ENCODE measurements around the gene ATP8A1.

Gene ATP8A1

DNA sequence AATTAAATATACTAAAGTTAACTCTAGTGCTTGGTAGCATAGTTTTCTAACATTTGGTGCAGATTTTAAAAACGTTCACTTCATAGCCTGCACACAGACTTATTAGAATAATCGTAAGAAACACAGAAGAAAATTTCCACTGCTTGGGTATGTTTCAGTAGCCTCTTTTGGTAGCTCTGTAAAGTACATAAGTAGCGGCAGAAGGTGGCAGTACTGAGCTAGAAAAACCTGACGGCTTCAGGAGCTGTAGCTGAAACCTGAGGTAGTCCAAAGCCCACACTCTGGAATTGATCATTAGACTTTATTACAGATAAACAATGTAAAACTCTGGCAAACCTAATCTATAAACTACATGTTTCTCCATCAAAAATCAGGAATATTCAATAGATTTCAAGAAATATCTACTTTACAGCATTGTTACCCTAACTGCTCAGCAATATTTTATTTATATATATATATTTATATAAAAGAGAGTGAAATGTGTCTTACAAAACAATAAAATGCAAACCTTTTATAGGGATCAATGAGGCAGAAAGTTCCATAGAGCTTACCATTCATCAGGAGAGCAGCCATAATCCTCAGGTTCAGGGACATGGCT is 88.2 kb downstream of the ATP8A1 start:
- Histone ChIP-seq H2AFZ (ENCODE audit: low read depth, low read length) (no peak overlapping the region), H3K9me3 (ENCODE audit: low read length) (no peaks in the 10 kb centered on the region), H3K4me1 (ENCODE audit: insufficient read depth, low read length) (no peaks in the 10 kb centered on the region), H3K27me3 (ENCODE audit: insufficient read depth, low read length) (no peaks in the 10 kb centered on the region), H3K4me3 (ENCODE audit: low read length) (no peak overlapping the region), H3K36me3 (ENCODE audit: insufficient read depth, low read length) (no peaks in the 10 kb centered on the region)

DNA sequence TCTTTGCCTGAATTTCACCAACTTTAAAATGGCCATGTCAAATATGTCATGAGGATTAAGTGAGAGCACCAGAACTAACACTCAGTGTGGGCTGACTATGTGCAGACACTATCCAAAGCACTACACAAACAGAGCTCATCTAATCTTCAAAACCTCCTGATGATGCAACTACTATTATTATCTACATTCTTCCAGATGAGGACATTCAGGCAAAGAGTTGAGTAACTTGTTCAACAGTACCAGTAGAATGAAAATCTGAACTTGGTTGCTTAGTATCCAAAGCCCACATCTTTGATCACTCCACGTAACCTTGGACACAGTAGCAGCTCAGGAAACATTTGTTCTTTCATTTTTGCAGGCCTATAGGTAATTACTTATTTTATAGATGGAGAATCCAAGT is 90.1 kb downstream of the ATP8A1 start:
- no peaks in the 10 kb centered on the region for H3K9me3 ChIP-seq (ENCODE audit: low read length)
- no peak overlapping the region for H3K4me3 ChIP-seq (ENCODE audit: low read length)
- H3K27me3 ChIP-seq (ENCODE audit: insufficient read depth, low read length), result no peaks in the 10 kb centered on the region
- no peak overlapping the region for H2AFZ ChIP-seq (ENCODE audit: low read depth, low read length)
- no peaks in the 10 kb centered on the region for H3K4me1 ChIP-seq (ENCODE audit: insufficient read depth, low read length)
- H3K36me3 ChIP-seq (ENCODE audit: insufficient read depth, low read length), result no peaks in the 10 kb centered on the region

DNA sequence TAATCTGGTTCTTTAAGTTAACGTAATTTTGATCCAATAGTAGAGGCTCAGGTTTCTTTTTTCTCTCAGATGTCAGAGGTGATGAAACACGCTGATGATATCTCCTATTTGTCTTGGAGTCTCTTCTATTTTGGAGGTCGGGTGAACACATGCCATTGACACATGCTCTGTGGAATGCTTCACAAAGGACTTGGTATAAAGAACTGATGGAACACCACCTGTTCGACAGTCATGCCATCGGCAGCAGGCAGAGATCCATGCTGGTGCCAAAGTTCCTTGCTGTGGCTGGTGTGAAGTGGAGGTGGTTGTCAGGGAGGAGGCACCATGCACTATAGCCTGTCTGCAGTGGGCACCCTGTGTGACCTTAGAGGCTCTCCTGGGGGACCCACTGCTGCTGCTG is 94.9 kb downstream of the ATP8A1 start:
- no peak overlapping the region for H2AFZ ChIP-seq (ENCODE audit: low read depth, low read length)
- H3K4me1 ChIP-seq (ENCODE audit: insufficient read depth, low read length), result no peaks in the 10 kb centered on the region
- H3K36me3 ChIP-seq (ENCODE audit: insufficient read depth, low read length), result no peaks in the 10 kb centered on the region
- no peaks in the 10 kb centered on the region for H3K27me3 ChIP-seq (ENCODE audit: insufficient read depth, low read length)
- no peaks in the 10 kb centered on the region for H3K9me3 ChIP-seq (ENCODE audit: low read length)
- H3K4me3 ChIP-seq (ENCODE audit: low read length), result no peak overlapping the region

DNA sequence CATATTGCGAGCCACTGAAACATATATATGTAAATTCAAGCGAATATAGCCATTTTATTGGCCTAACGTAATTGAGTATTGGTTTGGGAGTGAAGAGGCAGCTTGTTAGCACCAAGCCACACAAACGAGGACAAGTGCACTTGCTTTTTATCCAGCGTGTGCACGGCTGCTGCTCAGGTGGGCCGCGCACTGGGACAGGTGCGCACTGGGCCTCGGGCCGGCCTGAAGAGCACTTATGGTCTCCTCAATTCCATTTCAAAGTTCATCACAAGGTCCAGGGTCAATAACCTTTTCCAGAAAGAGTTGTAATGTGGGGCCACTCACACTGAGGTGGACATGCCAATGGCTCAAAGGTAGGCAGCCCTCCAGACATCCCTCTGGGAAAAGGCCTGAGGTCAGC is 95.9 kb downstream of the ATP8A1 start:
- no peak overlapping the region for H2AFZ ChIP-seq (ENCODE audit: low read depth, low read length)
- no peaks in the 10 kb centered on the region for H3K4me1 ChIP-seq (ENCODE audit: insufficient read depth, low read length)
- H3K27me3 ChIP-seq (ENCODE audit: insufficient read depth, low read length), result no peaks in the 10 kb centered on the region

DNA sequence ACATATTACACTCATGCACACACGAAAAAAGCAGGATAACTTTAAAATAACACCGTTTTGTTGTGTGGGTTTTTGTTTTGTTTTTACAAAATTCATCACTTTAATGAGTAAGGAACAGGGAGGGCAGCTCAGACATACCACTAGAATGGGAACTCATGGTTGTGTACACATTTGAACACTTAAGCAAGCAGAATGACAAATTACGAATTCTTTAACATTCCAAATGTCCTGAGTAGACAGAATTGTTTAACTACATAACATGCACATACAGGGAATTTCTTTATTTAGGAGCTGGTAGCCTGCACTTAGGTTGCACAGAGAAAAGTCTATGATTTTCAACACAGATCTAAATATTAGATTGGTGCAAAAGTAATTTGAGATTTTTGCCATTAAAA is 96.4 kb downstream of the ATP8A1 start:
- H3K9me3 ChIP-seq (ENCODE audit: low read length), result no peaks in the 10 kb centered on the region
- H2AFZ ChIP-seq (ENCODE audit: low read depth, low read length), result no peak overlapping the region
- H3K4me1 ChIP-seq (ENCODE audit: insufficient read depth, low read length), result no peaks in the 10 kb centered on the region
- no peaks in the 10 kb centered on the region for H3K27me3 ChIP-seq (ENCODE audit: insufficient read depth, low read length)
- H3K36me3 ChIP-seq (ENCODE audit: insufficient read depth, low read length), result no peaks in the 10 kb centered on the region
- H3K4me3 ChIP-seq (ENCODE audit: low read length), result no peak overlapping the region

More for the DNA sequence above, 95.9 kb downstream of the ATP8A1 start:
- no peaks in the 10 kb centered on the region for H3K9me3 ChIP-seq (ENCODE audit: low read length)
- H3K4me3 ChIP-seq (ENCODE audit: low read length), result no peak overlapping the region
- H3K36me3 ChIP-seq (ENCODE audit: insufficient read depth, low read length), result no peaks in the 10 kb centered on the region

DNA sequence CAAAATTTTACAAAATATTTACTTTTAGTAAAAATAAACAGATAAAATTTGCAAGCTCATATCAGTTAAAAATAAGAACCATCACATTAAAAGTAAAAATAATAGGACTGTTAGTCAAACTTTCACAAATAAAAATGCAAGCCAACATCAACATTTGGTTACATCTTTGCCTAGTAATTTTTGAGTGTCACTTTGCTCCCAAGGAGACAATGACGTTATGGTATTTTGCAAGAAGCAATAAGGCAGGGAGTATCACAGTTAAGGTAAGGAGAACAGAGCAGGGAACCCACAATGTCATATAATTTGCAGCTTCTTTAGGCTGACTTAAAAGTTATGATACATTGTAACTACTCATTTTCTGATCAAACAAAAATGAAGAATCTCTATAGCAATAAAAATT is 98.7 kb downstream of the ATP8A1 start:
- H3K27me3 ChIP-seq (ENCODE audit: insufficient read depth, low read length), result no peaks in the 10 kb centered on the region
- H3K4me3 ChIP-seq (ENCODE audit: low read length), result no peak overlapping the region
- H3K36me3 ChIP-seq (ENCODE audit: insufficient read depth, low read length), result no peaks in the 10 kb centered on the region
- no peaks in the 10 kb centered on the region for H3K4me1 ChIP-seq (ENCODE audit: insufficient read depth, low read length)
- no peaks in the 10 kb centered on the region for H3K9me3 ChIP-seq (ENCODE audit: low read length)
- no peak overlapping the region for H2AFZ ChIP-seq (ENCODE audit: low read depth, low read length)

DNA sequence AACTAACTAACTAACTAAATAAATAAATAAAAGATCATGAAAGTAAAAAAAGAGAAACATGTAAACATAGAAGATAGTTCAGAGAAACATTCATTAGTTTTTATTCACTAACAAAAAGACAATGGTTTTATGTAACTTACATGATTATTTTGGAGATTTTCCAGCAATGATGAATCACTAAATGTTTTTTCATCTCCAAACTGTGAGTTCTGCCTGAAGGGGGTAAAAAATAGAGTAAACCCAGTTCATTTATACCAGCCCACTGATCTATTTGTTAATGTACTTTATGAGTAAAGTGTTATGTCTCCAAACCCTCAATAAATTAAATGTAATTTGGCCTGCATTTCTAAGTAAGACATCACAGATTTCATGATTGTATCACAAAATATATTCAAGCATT is 101.1 kb downstream of the ATP8A1 start:
- Histone ChIP-seq H3K36me3 (ENCODE audit: insufficient read depth, low read length) (no peaks in the 10 kb centered on the region), H3K9me3 (ENCODE audit: low read length) (no peaks in the 10 kb centered on the region), H3K27me3 (ENCODE audit: insufficient read depth, low read length) (no peaks in the 10 kb centered on the region), H3K4me1 (ENCODE audit: insufficient read depth, low read length) (no peaks in the 10 kb centered on the region), H2AFZ (ENCODE audit: low read depth, low read length) (no peak overlapping the region), H3K4me3 (ENCODE audit: low read length) (no peak overlapping the region)

DNA sequence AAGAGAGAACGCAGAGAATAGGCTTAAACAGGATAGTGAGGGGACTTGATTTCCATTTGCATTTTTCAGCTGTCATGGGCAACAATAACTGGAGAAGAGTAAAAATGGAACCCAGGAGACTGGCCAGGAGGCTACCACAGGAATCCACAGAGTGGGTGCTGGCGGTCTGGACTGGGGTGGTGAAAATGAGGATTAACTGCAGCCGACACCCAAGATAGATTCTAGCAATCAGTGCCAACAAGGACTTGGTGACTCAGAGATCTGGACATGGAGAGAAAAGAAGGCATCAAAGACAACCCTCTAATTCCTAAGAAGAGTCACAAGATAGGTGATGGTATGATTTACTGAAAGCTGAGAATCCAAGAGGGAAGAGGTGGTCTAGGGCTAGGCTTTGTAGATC is 102.8 kb downstream of the ATP8A1 start:
- H3K36me3 ChIP-seq (ENCODE audit: insufficient read depth, low read length), result no peaks in the 10 kb centered on the region
- H3K27me3 ChIP-seq (ENCODE audit: insufficient read depth, low read length), result no peaks in the 10 kb centered on the region
- no peak overlapping the region for H3K4me3 ChIP-seq (ENCODE audit: low read length)
- H3K9me3 ChIP-seq (ENCODE audit: low read length), result no peaks in the 10 kb centered on the region
- H2AFZ ChIP-seq (ENCODE audit: low read depth, low read length), result no peak overlapping the region
- H3K4me1 ChIP-seq (ENCODE audit: insufficient read depth, low read length), result no peaks in the 10 kb centered on the region

DNA sequence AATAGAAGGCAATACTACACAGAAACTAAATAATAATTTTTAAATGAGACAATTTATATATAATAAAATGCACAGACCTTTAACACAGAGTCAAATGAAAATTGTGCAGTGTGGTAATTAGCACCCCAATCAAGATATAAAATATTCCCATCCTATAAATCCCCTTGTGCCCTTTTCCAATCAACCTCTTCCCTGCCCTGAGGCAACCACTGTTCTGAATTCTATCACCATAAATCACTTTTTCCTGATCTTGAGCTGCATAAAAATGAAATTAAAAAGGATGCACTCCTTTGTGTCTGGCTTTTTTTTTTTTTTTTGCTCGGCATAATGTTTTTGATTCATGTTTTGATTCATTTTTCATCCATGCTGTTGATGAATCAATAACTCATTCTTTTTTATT is 107.0 kb downstream of the ATP8A1 start:
- Histone ChIP-seq H3K27me3 (ENCODE audit: insufficient read depth, low read length) (no peaks in the 10 kb centered on the region), H3K36me3 (ENCODE audit: insufficient read depth, low read length) (no peaks in the 10 kb centered on the region), H3K9me3 (ENCODE audit: low read length) (no peaks in the 10 kb centered on the region), H2AFZ (ENCODE audit: low read depth, low read length) (no peak overlapping the region), H3K4me1 (ENCODE audit: insufficient read depth, low read length) (no peaks in the 10 kb centered on the region), H3K4me3 (ENCODE audit: low read length) (no peak overlapping the region)

DNA sequence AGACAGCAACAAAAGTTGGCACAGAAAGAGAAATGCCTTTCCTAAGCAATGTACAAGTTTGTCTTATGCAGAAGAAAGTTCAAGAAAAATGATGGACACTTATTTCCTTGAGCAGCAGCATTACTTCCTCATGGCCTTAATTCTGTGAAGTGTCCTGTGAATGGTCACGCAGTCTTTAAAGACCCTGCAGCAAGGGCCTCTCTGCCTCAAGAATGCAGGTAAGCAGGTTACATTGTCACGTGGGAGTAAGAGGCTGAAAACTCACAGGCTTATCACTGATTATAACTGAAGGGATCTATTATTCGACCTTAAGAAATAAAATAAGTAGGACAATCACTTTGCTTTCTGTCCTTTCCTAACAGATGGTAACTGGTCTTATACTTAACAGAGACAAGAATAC is 109.1 kb downstream of the ATP8A1 start:
- Histone ChIP-seq H3K9me3 (ENCODE audit: low read length) (no peaks in the 10 kb centered on the region), H2AFZ (ENCODE audit: low read depth, low read length) (no peak overlapping the region), H3K4me1 (ENCODE audit: insufficient read depth, low read length) (no peaks in the 10 kb centered on the region), H3K4me3 (ENCODE audit: low read length) (no peak overlapping the region), H3K36me3 (ENCODE audit: insufficient read depth, low read length) (no peaks in the 10 kb centered on the region), H3K27me3 (ENCODE audit: insufficient read depth, low read length) (no peaks in the 10 kb centered on the region)

DNA sequence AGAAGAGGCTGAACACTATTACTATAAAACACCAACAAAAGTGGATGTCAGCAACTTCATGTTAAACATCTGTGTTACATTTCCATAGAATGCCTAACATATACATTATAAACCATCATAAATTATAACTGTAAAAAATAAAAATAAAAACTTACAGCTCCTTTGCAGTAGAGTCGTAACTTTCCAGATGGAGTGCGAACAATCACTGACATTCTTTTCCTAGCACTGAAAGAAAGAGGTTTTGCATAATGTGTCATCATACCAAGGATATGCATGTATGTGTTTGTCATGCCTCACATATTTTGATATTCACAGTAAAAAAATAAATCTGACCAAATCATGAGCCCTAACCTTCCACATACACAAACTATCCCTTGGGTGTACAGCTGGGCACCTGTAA is 113.1 kb downstream of the ATP8A1 start:
- H3K36me3 ChIP-seq (ENCODE audit: insufficient read depth, low read length), result no peaks in the 10 kb centered on the region
- no peaks in the 10 kb centered on the region for H3K27me3 ChIP-seq (ENCODE audit: insufficient read depth, low read length)
- H3K9me3 ChIP-seq (ENCODE audit: low read length), result no peaks in the 10 kb centered on the region
- no peak overlapping the region for H3K4me3 ChIP-seq (ENCODE audit: low read length)
- H3K4me1 ChIP-seq (ENCODE audit: insufficient read depth, low read length), result no peaks in the 10 kb centered on the region
- H2AFZ ChIP-seq (ENCODE audit: low read depth, low read length), result no peak overlapping the region

DNA sequence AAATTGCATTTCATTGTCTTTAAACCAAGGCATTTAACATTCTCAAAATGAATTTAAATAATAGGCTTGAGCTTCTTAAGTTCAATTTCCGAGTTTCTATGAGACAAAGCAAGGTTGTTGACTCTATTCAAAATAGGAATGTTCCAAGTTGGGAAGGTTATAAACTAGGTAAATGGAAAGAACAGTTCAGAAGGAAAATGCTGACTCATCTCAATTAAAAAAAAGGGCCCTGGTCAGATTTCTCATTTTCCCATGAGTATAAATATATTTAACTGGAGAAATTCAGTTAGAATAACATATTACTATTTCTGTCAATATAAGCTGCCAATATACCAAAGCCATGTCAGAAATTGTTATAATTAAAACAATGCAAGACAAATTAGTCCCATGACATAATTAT is 113.8 kb downstream of the ATP8A1 start:
- H3K36me3 ChIP-seq (ENCODE audit: insufficient read depth, low read length), result no peaks in the 10 kb centered on the region
- H3K4me3 ChIP-seq (ENCODE audit: low read length), result no peak overlapping the region
- H3K9me3 ChIP-seq (ENCODE audit: low read length), result no peaks in the 10 kb centered on the region
- H2AFZ ChIP-seq (ENCODE audit: low read depth, low read length), result no peak overlapping the region
- no peaks in the 10 kb centered on the region for H3K4me1 ChIP-seq (ENCODE audit: insufficient read depth, low read length)
- H3K27me3 ChIP-seq (ENCODE audit: insufficient read depth, low read length), result no peaks in the 10 kb centered on the region

DNA sequence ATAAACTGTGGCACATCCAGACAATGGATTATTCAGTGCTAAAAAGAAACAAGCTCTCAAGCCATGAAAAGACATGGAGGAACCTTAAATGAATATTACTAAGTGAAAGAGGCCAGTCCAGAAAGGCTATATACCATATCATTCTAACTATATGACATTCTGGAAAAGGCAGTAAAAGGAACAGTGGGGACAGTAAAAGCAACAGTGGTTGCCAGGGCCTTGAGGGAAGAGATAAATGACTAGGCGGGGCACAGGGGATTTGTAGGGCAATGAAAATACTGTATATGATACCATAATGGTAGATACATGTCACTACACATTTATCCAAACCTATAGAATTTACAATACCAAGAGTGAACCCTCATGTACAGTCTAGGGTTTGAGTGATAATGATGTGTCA is 115.3 kb downstream of the ATP8A1 start:
- Histone ChIP-seq H2AFZ (ENCODE audit: low read depth, low read length) (no peak overlapping the region), H3K9me3 (ENCODE audit: low read length) (no peaks in the 10 kb centered on the region)

DNA sequence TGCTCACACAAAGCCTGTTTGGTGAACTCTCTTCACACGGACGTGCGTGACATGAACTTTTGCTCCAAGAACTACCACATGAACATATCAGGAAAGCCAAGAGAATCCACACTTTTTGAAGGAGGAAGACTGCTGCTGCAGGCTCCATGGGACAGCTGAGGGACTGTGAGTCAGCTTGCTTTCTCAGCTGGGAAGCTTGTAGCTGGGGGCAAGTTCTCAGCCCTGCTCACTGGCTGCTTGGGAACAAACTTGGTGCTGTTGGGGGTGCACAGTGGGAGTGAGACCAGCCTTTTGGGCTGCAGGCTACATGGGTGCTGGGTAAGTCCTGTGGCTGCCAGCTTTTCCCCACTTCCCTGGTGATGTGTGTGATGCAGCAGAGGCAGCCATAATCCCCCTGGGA is 123.9 kb downstream of the ATP8A1 start:
- Histone ChIP-seq H3K9me3 (ENCODE audit: low read length) (no peaks in the 10 kb centered on the region), H3K27me3 (ENCODE audit: insufficient read depth, low read length) (no peaks in the 10 kb centered on the region), H3K36me3 (ENCODE audit: insufficient read depth, low read length) (no peaks in the 10 kb centered on the region), H3K4me1 (ENCODE audit: insufficient read depth, low read length) (no peaks in the 10 kb centered on the region), H3K4me3 (ENCODE audit: low read length) (no peak overlapping the region), H2AFZ (ENCODE audit: low read depth, low read length) (no peak overlapping the region)

More for the DNA sequence above, 115.3 kb downstream of the ATP8A1 start:
- no peaks in the 10 kb centered on the region for H3K27me3 ChIP-seq (ENCODE audit: insufficient read depth, low read length)
- no peak overlapping the region for H3K4me3 ChIP-seq (ENCODE audit: low read length)
- no peaks in the 10 kb centered on the region for H3K4me1 ChIP-seq (ENCODE audit: insufficient read depth, low read length)
- H3K36me3 ChIP-seq (ENCODE audit: insufficient read depth, low read length), result no peaks in the 10 kb centered on the region

Measured in neuron (in vitro differentiated cells).